ENCODE measurements around the gene LHFPL2.

DNA sequence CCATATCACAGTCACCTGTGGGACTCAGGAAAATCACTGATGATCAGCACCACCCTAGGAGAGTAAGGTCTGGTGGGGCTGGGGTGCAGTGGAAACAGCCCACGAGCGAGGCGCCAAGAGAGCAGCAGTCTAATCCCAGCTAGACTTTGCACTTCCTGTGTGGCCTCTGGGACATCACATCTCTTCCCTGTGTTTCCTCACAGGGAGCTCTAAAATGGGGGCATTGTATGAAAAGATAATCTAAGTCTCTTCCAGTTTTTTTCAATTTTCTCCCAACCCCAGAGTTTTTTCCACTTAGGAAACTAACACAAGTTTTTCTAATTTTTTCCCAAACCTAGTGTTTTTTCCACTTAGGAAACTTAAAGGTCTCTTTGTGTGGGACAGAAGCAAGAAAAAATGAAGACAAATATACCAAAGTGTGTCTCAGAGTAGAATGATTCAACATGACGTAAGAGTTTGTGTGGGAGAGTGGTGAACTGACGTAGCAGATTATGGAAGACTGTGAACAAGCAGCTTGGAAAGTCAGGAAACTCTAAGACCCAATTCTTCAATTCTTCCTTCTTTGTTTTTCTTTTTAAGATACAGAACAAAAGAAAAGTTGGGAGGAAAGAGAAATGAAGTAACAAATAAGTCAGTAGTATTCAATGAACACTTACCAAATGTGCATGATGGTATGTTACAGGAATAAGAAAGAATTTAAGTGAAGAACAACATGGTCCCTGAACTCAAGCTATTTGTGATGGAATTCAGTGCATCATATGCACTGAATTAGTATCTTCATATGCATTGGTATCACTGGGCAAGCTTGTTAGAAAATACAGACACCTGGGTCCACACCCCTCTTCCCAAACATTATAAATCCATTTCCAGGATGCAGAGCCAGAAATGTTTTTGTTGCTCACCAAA, 51.3 kb downstream of the LHFPL2 start:
- TF ChIP-seq CTCF (IDR thresholded peaks at IDR 0.05; ENCODE audit: low read depth, low read length) = no peak
- no peak for TF ChIP-seq POLR2A (IDR thresholded peaks at IDR 0.05; ENCODE audit: extremely low read depth, insufficient read length)
